K562 (cell line): ENCODE data around the gene AMH. TPM values are rescaled to one million over a fixed set of nuclear protein-coding genes. Genes with fewer than 3 reads are reported as not detected.
A peak's percentile ranks its signal among the peaks of the same experiment; 100 is the strongest.

Experiments
- ATAC-seq: fragments of 200-7000 bp; cut with Tn5 transposase; 3 replicates; pipeline ENCODE4 v1.9.1; 2020; ENCODE audit warnings: moderate library complexity
- BruUV-seq: library from RNA; stranded (reverse); fragments of 400-500 nt; replicated peaks from 2 replicates; lab custom pipeline; 2021; lab: Mats Ljungman, UMichigan
- CTCF ChIA-PET: fragments of 300-600 bp; formaldehyde crosslinking; extraction: SDS; loops from one replicate; lab custom pipeline; 2021; ENCODE audit warnings: low intra/inter-chr PET ratio; lab: Yijun Ruan, JAX
- POLR2A ChIA-PET: fragments of 300-600, 350-650 bp; sonication (Branson Sonifier 250); formaldehyde crosslinking; extraction: SDS; loops from one replicate; lab custom pipeline; 2021; ENCODE audit warnings: antibody characterized with exemption, inconsistent platforms; lab: Yijun Ruan, JAX
- DNase-seq, 4 experiments: peaks; one replicate each; pipeline versions ENCODE4 v3.0.0 to v3.0.0-alpha.2; 2011 to 2018; ENCODE audit warnings: low spot score in 3 of 4, mixed read lengths in 3 of 4; ENCODE audit errors: extremely low read depth in 1 of 4
- FAIRE-seq: peaks from 2 replicates; lab custom pipeline; 2011; peaks lifted over from hg19 to GRCh38; lab: Jason Lieb, UNC
- H2AFZ ChIP-seq: 2 replicates; pipeline ENCODE4 v1.6.0; 2011; ENCODE audit warnings: low read depth, low read length, control low read depth, inconsistent platforms
- H3K27ac ChIP-seq: fragments of 200-600 bp; 3 replicates; pipeline ENCODE4 v1.8.0; 2011; ENCODE audit warnings: low read depth, mild to moderate bottlenecking, control low read depth, inconsistent platforms, low read length, moderate library complexity, mixed read lengths; ENCODE audit errors: extremely low read depth
- H3K27me3 ChIP-seq, 2 experiments: fragments of 300-600 bp in 1 of 2; 2 replicates in 1 of 2; 3 replicates in 1 of 2; pipeline versions ENCODE4 v1.6.0 to v1.8.0; 2011; ENCODE audit warnings: inconsistent platforms in 2 of 2, low read length in 2 of 2, mild to moderate bottlenecking in 1 of 2, mixed read lengths in 1 of 2, moderate library complexity in 1 of 2; ENCODE audit not compliant: control insufficient read depth in 2 of 2, insufficient read depth in 2 of 2
- H3K36me3 ChIP-seq: fragments of 300-600 bp; 3 replicates; pipeline ENCODE4 v1.8.0; 2011; ENCODE audit warnings: mild to moderate bottlenecking, low read length, inconsistent platforms; ENCODE audit not compliant: control insufficient read depth, insufficient read depth
- H3K4me1 ChIP-seq, 2 experiments: fragments of 200-600 bp in 1 of 2; replicated peaks in 1 of 2; 2 replicates in 1 of 2; 3 replicates in 1 of 2; pipeline versions ENCODE4 v1.5.1 to v1.8.0; 2011; ENCODE audit warnings: inconsistent platforms in 2 of 2, low read length in 2 of 2, mild to moderate bottlenecking in 1 of 2, mixed read lengths in 1 of 2, moderate library complexity in 1 of 2; ENCODE audit not compliant: control insufficient read depth in 2 of 2, insufficient read depth in 2 of 2
- H3K4me2 ChIP-seq: 2 replicates; pipeline ENCODE4 v1.6.1; 2011; ENCODE audit warnings: low read length, control low read depth, inconsistent platforms, mixed read lengths; ENCODE audit not compliant: insufficient read depth
- H3K4me3 ChIP-seq: fragments of 200-600 bp; sonication (generic), shearing (Covaris generic); 2 replicates; pipeline ENCODE4 v1.5.1; 2016; ENCODE audit warnings: control low read depth, inconsistent platforms
- H3K79me2 ChIP-seq: fragments of 200-600 bp; 3 replicates; pipeline ENCODE4 v1.8.0; 2011; ENCODE audit warnings: low read length, inconsistent platforms; ENCODE audit not compliant: control insufficient read depth, insufficient read depth
- H3K9ac ChIP-seq, 2 experiments: 2 replicates each; pipeline versions ENCODE4 v1.6.0 to v1.6.1; 2011; ENCODE audit warnings: low read depth in 2 of 2, low read length in 2 of 2, control low read depth in 1 of 2, inconsistent platforms in 1 of 2, mild to moderate bottlenecking in 1 of 2, mixed read lengths in 1 of 2; ENCODE audit not compliant: insufficient read depth in 1 of 2
- H3K9me1 ChIP-seq: one replicate; pipeline ENCODE4 v1.6.0; 2011; ENCODE audit warnings: inconsistent platforms, mild to moderate bottlenecking, low read length, moderate library complexity; ENCODE audit not compliant: control insufficient read depth, insufficient read depth
- H3K9me3 ChIP-seq: replicated peaks from 2 replicates; pipeline ENCODE4 v1.5.1; 2011; ENCODE audit warnings: low read depth, low read length, inconsistent platforms; ENCODE audit not compliant: control insufficient read depth, insufficient read depth
- H4K20me1 ChIP-seq: replicated peaks from 2 replicates; pipeline ENCODE4 v1.6.1; 2011; ENCODE audit warnings: low read length, inconsistent platforms, mixed read lengths; ENCODE audit not compliant: control insufficient read depth, insufficient read depth
- POLR2G ChIP-seq: fragments of 200-400 bp; formaldehyde crosslinking; IDR thresholded peaks from 2 replicates; pipeline ENCODE4 v1.6.1; 2017; ENCODE audit warnings: low read depth, mild to moderate bottlenecking, antibody characterized with exemption, low read length, moderate library complexity
- RBFOX2 ChIP-seq: fragments of 200-400 bp; formaldehyde crosslinking; IDR thresholded peaks from 2 replicates; pipeline ENCODE4 v1.6.1; 2017; ENCODE audit warnings: low read depth, mild to moderate bottlenecking, low read length, moderate library complexity
- ZNF232 ChIP-seq: sonication (generic); formaldehyde crosslinking; IDR thresholded peaks from 2 replicates; pipeline ENCODE4 v1.8.0; 2022; ENCODE audit warnings: mild to moderate bottlenecking, missing genetic modification reagents
- WGBS: fragments of 100-300 bp; shearing (Covaris generic); methylation state at CpG from one replicate; pipeline ENCODE4 v1.1.6; 2016; ENCODE audit warnings: low coverage, mixed read lengths; ENCODE audit not compliant: insufficient coverage; ENCODE audit errors: missing lambda C conversion rate; 5-methylcytosine and 5-hydroxymethylcytosine counted together
- in situ Hi-C: fragments of 300-500 bp; cut with MboI; formaldehyde crosslinking; loops from 4 replicates; pipeline ENCODE4 v1.15.0; 2018; ENCODE audit warnings: inconsistent platforms, mixed read lengths
- intact Hi-C: fragments of 100-400 bp; cut with micrococcal nuclease; formaldehyde crosslinking; loops from 2 replicates; pipeline ENCODE4 v1.14.2; 2022
- polyA plus RNA-seq, 8 experiments: library from polyadenylated mRNA; depleted of rRNA in 4 of 8; stranded (reverse) in 5 of 8; unstranded in 3 of 8; fragments of >200 nt; fragmentation: Nextera tagmentation in 2 of 8; fragmentation: Illumina TruSeq in 1 of 8; extraction: Ambion mirVana in 2 of 8; extraction: Trizol in 1 of 8; gene quantifications; 2 replicates each; pipeline versions ENCODE4 v1.2.1 to v1.2.3, GENCODE V29; 2011 to 2014; ENCODE audit warnings: inconsistent platforms in 1 of 8, missing spikeins in 1 of 8
- total RNA-seq, 7 experiments: library from RNA; depleted of rRNA in 6 of 7; stranded (reverse); fragments of >200 nt in 6 of 7; fragmentation: Illumina TruSeq in 2 of 7; extraction: Trizol in 2 of 7; gene quantifications; 2 replicates each; pipeline versions ENCODE4 v1.2.1 to v1.2.3, GENCODE V29; 2011 to 2021; ENCODE audit warnings: low replicate concordance in 1 of 7
- TF ChIP-seq, protein P1 (sequence below), 2 experiments: IDR thresholded peaks; 2 replicates each; pipeline ENCODE4 v1.6.1; 2011; ENCODE audit warnings: borderline replicate concordance in 1 of 2, control low read depth in 1 of 2, low read depth in 1 of 2, low read length in 1 of 2, mild to moderate bottlenecking in 1 of 2, mixed read lengths in 1 of 2, moderate library complexity in 1 of 2; ENCODE audit not compliant: insufficient read depth in 1 of 2, insufficient read length in 1 of 2, poor library complexity in 1 of 2, severe bottlenecking in 1 of 2; ENCODE audit errors: extremely low read depth in 1 of 2

The AMH gene
- total and polyA plus RNA-seq, 9 of the 15 experiments (the other 6 are each of a cell fraction or from before 2014, with no cell fraction given) = 0.29 to 27.4 (median 2.6) TPM; not detected in 2

DNA sequence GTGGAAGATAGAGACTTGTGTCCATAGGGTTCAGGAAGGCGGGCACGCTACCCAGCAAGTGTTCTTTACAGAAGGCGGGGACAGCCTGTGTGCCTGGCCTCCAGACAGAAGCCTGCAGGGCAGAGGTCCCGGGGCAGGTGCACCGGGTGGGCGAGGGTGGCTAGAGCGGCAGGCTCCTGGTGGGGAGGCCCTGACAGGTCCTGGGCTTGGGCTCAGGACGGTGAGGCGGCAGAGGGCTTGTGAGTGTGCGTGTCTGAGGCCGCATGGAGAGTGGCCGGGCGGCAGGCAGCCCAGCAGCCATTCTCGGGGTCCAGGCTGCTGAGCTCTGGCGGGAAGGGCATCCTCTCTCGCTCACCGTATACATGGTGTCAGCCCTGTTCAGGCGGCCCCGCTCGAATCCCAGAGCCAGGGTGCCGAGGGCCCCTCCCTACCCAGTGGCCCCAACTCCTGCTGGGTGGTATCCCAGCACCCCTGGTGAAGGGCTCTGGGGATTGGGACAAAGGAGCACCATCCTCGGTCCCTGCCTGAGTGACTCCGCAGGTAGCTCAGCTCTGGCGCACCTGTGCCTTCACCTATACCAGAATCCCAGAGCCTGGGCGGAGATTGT lies 3.0 kb upstream of the AMH start:
- Histone ChIP-seq H3K4me3 (no peak overlapping the region), H3K9ac (no peak overlapping the region; a peak in 1 of 4 replicates), H2AFZ (no peak overlapping the region), H3K9me3 (no peaks in the 10 kb centered on the region), H3K4me2 (no peak overlapping the region), H3K36me3 (peaks cover 83% of the 10 kb centered on the region; the same call in 2 of the 3 replicates), H3K79me2 (peaks cover 32% of the 10 kb centered on the region), H3K27me3 (no peaks in the 10 kb centered on the region), H4K20me1 (peaks cover 25% of the 10 kb centered on the region), H3K27ac (no peak overlapping the region), H3K9me1 (peaks cover 5% of the 10 kb centered on the region), H3K4me1 (peaks cover 4 to 75% of the 10 kb centered on the region in 2 experiments; a peak in 4 of 5 replicates)
- POLR2A ChIA-PET = interaction anchor here (1.0 to 1.9 kb wide), 5 partner anchors 9 to 20 kb away, joined by 3 to 7 read pairs (median 6); no protein-coding TSS in a partner anchor
- TF ChIP-seq, protein P1, sequence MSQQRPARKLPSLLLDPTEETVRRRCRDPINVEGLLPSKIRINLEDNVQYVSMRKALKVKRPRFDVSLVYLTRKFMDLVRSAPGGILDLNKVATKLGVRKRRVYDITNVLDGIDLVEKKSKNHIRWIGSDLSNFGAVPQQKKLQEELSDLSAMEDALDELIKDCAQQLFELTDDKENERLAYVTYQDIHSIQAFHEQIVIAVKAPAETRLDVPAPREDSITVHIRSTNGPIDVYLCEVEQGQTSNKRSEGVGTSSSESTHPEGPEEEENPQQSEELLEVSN (IDR thresholded peaks at IDR 0.05; ENCODE audit: borderline replicate concordance in 1 of 2, extremely low read depth in 1 of 2, insufficient read depth in 1 of 2, insufficient read length in 1 of 2, low read depth in 1 of 2, low read length in 1 of 2, poor library complexity in 1 of 2, severe bottlenecking in 1 of 2) = no peak
- TF ChIP-seq RBFOX2 (peak; percentile 58), ZNF232 (CRISPR knock-in tag) (no peak), POLR2G (peak; percentile 19; the same call in 1 of the 2 replicates)
- FAIRE-seq = no peak
- intact Hi-C loops (no loop called here), in situ Hi-C loops (no loop called here)
- DNase-seq = no peak
- ATAC-seq = no peak
- BruUV-seq = no TSS peak
- WGBS = 94% methylated on average over 25 of the region's 25 CpGs
- CTCF ChIA-PET = no interaction called here
